IPS-NIHi11 (cell line): ENCODE measurements around the gene ZRANB3.
A peak's percentile ranks its signal among the peaks of the same experiment; 100 is the strongest.
"Not testable (repeated sequence)": the region's sequence is repeated elsewhere in the genome, so short reads cannot be mapped to it uniquely, and the experiment has no call there.

Experiments used
- DNase-seq: peaks from one replicate; pipeline ENCODE4 v3.0.0; 2012; ENCODE audit warnings: mixed read lengths, low spot score

ZRANB3 gene

DNA sequence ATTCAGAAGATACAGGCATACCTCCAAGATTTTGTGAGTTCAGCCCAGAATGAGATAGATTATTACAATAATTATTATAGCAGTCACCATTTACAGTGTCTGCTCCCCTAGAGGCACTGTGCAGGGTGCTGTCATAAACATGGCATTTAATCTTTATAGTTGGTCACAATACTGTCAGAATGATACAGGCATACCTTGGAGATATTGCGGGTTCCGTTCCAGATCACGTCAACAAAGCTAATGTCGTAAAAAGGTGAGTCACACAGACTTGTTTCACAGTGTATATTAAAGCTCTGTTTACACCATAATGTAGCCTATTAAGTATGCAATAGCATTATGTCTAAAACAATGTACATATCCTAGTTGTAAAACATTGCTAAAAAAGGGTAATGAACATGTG, 45.6 kb downstream of the ZRANB3 start:
- DNase-seq, result no peak

DNA sequence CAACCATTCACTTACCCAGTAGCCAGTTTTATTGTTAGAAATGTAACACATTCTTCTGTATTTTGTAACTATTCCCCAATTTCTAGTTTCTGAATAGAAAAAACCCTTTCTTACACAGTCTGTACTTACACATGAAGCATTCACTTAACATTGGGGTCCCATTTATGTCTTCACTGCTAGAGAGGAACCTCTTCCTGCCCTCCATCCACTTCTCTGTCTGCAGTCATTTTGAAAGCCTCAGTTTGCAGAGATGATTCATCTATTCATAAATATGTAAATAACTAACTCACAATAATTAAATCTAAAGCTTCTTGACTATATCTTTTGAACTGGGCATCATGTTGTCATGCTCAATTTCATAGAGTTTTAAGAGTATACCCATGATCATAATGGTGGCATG, 55.9 kb downstream of the ZRANB3 start:
- DNase-seq, result no peak

DNA sequence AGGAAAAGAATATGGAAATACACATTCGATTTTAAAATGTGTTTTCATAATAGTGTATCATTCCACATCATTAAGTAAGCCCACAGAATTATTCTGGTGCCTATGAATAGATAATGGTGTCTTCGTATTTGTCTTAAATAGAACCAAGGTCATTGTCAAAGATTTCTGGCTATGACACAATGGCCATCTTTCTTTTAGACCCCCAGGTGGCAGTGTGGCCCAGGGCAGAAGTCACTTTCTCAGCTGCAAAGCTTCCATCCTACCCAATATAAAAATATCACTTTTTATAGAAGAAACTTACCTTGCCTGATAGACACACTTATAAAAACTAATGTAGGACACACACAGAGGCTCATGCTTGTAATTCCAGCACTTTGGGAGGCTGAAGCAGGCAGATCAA, 57.5 kb downstream of the ZRANB3 start:
- DNase-seq, result peak; percentile 26

DNA sequence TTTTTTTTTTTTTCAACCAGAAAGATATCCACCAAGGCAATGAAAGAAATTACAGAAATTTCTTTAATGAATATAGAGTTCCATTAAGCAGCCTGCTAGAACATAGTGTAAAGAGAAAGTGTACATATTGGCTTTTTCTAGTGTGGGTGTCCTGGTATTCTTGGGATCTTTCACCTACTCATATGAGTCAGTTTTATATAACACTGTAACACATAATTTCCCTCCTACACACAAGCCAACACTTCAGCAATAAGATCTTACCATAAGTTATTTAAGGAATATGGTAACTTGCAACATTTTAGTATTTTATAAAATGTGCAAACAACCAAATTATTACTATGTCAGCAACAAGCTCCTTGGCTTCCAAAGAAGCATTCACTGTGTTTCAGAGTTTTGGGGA, 59.9 kb downstream of the ZRANB3 start:
- no peak for DNase-seq

DNA sequence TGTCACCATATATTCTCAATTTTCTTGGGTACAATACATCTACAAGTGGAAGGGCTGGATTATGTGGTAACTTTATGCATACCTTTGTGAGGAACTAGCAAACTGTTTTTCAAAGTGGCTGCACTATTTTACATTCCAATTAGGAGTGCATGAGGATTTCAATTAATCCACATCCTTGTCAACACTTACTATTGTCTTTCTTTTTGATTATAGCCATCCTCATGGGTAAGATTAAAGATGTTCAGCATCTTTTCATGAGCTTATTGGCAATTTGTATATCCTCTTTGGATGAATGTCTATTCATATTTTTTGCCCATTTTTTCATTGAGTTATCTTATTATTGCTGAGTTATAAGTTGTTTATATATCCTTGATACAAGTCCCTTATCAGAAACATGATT, 73.7 kb downstream of the ZRANB3 start:
- no peak for DNase-seq

DNA sequence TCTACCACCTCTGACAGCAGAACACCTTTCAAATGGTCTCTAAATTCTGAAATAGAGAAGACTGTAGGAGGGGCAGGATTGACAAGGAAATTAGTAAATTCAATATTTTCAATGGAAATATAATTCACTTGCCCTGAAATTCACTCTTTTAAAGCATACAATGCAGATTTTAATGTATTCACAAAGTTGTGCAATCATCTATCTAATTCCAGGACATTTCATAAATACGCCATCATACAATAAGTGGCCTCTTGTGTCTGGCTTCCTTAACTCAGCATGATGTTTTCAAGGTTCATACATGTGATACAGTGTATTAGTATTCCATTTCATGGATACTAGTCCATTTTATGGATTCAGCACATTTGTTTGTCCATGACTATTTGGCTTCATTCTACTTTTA, 74.2 kb downstream of the ZRANB3 start:
- DNase-seq, result no peak

DNA sequence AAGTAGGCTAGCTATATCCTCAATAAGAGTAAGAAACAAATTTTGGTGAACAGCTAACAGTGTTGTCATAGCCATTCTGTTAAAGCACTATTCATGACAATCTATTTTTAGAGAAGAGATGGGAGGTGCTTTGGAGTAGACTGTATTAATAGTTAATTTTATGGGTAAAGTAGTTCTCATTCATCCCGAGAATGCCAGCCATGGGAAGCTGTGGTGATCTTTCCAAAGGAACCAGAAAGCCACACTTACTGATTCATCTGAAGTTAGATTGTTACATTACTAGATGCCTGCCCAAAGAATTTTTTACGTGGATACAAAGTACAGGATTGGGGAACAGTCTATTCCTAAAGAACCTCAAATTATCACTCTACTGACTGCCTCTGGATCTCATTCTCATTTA, 74.6 kb downstream of the ZRANB3 start:
- no peak for DNase-seq

DNA sequence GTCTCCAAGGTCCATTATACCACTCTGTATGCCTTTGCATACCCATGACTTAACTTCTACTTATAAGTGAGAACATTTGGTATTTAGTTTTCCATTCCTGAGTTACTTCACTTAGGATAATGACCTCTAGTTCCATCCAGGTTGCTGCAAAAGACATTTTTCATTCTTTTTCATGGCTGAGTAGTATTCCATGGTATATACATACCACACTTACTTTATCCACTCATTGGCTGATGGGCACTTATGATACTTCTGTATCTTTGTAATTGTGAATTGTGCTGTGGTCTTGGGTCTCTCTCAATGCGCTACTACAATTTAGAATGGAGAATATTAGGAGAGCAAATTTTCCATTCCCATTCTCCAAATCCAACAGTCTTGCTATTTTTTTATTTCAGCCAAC, 76.4 kb downstream of the ZRANB3 start:
- DNase-seq, result no peak

DNA sequence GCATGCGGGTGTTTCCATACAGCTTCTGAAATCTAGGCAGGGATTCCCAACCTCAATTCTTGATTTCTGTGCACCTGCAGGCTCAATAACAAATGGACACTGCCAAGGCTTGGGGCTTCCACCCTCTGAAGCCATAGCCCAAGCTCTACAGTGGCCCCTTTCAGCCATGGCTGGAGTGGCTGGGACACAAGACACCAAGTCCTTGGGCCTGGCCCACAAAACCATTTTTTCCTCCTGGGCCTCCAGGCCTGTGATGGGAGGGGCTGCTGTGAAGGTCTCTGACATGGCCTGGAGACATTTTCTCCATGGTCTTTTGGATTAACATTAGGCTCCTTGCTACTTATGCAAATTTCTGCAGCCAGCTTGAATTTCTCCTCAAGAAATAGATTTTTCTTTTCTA, 78.0 kb downstream of the ZRANB3 start:
- DNase-seq, result not testable (repeated sequence)

DNA sequence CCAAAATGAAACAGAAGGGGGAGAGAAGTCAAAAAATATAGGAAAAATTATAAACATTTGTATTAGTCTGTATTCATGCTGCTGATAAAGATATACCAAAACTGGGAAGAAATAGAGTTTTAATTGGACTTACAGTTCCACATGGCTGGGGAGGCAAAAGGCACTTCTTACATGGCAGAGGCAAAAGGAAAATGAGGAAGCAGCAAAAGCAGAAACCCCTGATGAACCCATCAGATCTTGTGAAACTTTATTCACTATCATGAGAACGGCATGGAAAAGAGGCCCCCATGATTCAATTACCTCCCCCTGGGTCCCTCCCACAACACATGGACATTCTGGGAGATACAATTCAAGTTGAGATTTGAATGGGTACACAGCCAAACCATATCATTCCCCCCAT, 79.1 kb downstream of the ZRANB3 start:
- DNase-seq, result no peak

DNA sequence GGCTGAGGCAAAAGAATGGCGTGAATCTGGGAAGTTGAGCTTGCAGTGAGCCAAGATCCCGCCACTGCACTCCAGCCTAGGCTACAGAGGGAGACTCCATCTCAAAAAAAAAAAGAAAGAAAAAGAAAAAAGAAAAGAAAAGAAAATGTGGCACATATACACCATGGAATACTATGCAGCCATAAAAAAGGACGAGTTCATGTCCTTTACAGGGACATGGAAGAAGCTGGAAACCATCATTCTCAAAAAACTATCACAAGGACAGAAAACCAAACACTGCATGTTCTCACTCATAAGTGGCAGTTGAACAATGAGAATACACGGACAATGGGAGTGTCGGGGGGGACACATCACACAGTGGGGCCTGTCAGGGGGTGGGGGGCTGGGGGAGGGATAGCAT, 88.0 kb downstream of the ZRANB3 start:
- DNase-seq, result not testable (repeated sequence)

DNA sequence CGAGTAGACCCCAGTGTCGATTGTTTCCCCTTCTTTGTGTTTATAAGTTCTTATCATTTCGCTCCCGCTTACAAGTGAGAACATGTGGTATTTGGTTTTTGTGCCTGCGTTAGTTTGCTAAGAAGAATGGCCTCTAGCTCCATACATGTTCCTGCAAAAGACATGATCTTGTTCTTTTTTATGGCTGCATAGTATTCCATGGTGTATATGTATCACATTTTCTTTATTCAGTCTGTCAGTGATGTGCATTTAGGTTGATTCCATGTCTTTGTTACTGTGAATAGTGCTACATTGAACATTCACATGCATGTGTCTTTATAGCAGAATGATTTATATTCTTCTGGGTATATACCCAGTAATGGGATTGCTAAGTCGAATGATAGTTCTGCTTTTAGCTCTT, 95.9 kb downstream of the ZRANB3 start:
- DNase-seq, result not testable (repeated sequence)

DNA sequence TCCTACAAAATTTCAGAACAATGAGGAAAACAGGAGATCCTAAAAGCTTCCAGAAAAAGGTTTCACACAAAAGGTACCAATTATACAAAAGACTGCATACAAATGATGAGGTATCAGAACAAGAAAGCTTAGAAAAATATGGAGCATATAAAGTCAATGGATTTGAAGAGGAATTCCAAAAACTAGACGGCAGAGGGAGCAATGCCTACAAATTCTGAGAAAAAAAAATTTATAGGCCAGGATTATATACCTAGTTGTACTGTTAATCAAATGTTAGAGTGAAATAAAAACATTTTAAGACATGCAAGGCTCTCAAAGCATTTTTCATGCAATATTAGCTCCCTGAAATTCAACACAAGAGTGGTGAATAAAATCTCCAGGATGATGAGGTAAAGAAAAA, 106.2 kb downstream of the ZRANB3 start:
- no peak for DNase-seq

DNA sequence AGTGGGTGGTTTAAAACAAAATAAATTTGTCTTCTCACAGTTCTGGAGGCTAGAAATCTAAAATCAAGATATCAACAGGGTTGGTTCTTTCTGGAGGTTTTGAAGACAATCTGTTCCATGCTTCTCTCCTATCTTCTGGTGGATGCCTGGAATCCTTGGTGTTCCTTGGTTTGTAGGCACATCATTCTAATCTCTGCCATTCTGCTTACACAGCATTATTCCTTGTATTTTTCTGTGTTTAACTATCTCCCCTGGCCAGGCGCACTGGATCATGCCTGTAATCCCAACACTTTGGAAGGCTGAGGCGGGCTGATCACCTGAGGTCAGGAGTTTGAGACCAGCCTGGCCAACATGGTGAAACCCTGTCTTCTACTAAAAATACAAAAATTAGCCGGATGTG, 108.1 kb downstream of the ZRANB3 start:
- DNase-seq, result no peak

DNA sequence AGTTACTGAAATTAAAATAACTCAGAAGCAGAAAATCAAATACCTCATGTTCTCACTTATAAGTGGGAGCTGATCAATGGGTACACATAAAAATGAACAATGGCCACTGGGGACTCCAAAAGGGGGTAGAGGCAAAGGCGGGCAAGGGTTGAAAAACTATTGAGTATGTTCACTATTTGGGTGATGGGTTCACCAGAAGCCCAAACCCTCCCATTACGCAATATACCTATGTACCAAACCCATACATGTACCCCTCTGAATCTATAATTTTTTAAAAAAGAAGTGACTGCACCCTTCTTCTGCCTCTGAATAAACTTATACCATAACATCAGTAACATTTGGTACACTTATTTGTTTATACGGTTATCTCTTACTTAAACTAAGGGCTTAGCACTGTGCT, 119.4 kb downstream of the ZRANB3 start:
- DNase-seq, result no peak

DNA sequence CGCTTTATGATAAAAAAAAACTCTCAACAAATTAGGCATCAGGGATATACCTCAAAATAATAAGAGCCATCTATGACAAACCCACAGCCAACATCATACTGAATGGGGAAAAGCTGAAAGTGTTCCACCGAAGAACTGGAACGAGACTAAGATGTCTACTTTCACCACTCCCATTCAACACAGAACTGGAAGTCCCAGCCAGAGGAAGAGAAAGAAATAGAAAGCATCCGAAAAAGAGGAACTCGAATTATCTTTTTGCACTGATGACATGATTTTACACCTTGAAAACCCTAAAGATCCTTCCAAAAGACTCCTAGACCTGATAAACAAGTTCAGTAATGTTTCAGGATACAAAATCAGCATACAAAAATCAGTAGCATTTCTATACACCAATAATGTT, 121.6 kb downstream of the ZRANB3 start:
- DNase-seq, result no peak

DNA sequence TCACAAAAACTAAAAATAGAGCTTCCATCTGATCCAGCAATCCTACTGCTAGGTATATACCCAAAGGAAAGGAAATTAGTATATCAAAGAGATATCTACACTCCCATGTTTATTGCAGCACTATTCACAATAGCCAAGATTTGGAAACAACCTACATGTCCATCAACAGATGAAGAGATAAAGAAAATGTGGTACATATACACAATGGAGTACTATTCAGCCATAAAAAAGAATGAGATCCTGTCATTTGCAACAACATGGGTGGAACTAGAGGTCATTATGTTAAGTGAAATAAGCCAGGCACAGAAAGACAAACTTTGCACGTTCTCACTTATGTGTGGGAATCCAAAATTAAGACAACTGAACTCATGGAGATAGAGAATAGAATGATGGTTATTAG, 134.8 kb downstream of the ZRANB3 start:
- DNase-seq, result not testable (repeated sequence)

DNA sequence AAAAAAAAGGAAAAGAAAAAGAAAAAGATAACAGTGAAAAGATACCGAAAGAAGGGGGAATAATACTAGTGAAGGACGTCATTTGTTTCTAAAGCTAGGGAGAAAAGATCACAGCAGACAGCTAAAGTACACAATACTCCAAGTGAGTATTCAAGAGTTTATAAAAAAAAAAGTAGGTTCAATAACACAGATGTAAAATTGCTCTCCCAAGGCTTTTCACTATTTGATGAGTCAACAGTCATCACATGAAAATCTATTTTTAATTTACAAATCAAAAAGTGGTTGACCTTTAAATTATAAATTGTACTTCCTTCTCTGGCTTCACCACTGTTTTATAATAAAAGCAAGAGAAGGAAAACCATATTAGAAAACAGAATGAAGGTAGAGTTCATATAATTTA, 144.0 kb downstream of the ZRANB3 start:
- DNase-seq, result no peak

DNA sequence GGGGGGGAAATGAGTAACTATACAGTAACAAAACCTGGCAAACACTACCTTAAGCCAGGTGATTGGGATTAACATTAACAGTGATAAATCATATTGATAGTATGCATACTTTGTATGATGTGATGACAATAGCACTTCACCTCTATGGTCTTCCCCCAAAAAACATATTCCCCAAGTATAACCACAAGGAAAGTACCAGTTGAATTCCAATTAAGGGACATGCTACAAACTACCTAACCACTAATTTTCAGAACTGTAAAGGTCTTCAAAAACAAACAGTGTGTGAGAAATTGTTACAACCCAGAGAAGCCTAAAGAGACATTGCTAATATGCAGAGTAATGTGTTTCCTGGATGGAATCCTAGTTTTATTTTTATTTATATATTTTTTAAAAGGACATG, 152.4 kb downstream of the ZRANB3 start:
- no peak for DNase-seq

DNA sequence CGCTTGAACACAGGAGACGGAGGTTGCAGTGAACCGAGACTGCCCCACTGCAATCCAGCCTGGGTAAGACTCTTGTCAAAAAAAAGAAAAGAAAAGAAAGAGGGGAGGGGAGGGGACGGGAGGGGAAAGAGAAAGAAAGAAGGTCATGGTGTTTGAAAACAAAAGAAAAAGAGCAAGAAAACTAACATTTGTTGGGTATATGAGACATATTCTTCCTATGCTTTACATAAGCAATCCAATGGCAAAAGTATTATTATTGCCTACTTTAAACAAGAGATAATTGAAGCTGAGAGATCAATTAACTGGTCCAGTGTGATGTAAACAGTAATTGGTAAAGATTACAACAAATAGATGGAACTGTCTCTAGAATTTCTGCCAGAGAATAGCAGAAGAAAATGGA, 157.3 kb downstream of the ZRANB3 start:
- no peak for DNase-seq

DNA sequence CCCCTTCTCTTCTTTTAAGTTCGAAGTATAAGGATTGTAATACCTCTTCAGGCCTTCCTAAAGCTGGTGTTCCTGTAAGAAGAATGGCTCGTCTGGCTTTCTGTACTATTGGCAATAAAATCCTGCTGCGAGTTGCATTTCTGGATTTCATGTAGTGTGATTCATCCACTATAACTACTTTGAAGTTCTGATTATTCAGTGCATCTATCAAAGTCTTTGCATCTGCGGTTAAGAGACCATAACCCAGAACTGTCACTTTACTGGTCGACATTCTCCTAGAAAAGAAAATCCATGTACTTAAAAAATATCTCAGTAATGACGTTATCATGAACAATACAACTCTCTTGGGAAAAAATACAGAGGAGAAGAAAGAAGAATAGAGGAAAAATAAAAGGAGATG, 181.1 kb downstream of the ZRANB3 start:
- DNase-seq, result no peak

DNA sequence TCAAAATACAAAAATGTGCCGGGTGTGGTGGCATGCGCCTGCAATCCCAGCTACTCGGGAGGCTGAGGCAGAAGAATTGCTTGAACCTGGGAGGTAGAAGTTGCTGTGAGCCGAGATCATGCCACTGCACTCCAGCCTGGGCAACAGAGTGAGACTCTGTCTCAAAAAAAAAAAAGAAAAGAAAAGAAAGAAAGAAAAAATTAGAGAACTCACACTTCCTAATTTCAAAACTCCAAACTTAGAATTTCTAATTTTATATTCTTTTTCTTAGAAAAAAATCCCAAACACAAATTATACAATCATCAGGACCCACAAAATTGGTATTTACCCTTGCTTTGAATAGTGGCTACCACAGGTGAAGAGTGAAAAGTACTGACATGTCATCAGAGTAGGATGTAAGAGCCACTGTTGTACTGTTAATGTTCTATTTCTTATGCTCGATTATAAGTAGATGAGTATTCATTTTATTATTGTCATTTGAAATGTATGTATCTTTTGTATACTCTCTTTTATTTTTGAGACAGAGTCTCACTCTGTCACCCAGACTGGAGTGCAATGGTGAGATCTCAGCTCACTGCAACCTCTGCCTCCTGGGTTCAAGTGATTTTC, 182.8 kb downstream of the ZRANB3 start:
- DNase-seq, result not testable (repeated sequence)

DNA sequence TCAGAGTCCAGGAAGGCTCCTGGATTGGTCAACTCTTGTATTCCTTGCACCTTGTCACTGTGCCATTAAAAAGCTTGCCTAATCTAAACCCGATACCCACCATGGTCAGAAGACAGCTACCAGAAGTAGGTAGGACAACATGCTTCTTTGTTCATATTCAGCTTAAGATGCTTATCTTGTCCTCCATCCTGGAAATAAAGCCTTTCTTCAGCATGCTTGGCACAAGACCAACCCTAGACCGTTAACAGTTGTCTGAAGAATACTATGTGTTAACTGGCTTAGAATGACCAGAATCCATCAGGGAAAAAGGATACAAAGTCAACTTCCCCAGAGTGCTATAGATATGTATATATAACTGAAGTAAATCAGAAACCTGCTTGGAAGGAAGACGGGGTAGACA, 193.9 kb downstream of the ZRANB3 start:
- no peak for DNase-seq

DNA sequence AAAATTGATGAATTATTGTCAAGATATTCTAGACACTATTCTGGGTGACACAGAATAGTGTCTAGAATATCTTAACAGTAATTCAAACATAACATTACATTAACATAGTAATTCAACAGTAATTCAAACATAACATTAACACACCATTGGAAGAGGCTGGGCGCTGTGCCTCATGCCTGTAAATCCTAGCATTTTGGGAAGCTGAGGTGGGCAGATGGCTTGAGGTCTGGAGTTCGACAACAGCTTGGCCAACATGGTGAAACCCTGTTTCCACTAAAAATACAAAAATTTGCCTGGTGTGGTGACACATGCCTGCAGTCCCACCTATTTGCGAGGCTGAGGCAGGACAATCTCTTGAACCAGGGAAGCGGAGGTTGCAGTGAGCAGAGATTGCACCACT, 195.8 kb downstream of the ZRANB3 start:
- no peak for DNase-seq

DNA sequence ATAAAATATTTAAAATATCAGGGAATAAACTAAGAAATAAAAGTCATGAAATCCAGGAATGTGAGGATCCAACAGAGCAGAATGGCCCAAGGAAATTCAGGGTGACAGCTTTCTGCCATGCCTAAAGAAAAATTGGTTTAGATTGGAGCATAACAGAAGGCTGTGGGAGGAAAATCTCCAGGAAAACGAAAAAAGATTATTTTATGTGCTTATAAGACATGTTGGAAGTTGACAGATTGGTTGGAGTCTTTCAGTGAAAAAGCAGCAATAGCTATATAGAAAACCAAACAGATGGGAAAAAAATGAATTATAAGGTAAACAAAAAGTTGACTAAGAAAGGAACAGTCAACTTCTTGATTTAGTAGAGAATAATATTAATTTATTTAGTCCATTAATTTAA, 203.9 kb downstream of the ZRANB3 start:
- no peak for DNase-seq
